ENCODE measurements around the gene PSMG3. TPM values are rescaled to one million over a fixed set of nuclear protein-coding genes. Genes with fewer than 3 reads are reported as not detected.
"Not testable (repeated sequence)": the region's sequence is repeated elsewhere in the genome, so short reads cannot be mapped to it uniquely, and the experiment has no call there.

PSMG3 gene
- total RNA-seq, 1 donor from 2014 or later = 29.5 TPM

- CTCF ChIA-PET = no interaction called here
- no peak overlapping the region for H3K4me3 Mint-ChIP-seq
- H3K4me1 Mint-ChIP-seq = peaks cover 2% of the 10 kb centered on the region
- no peak overlapping the region for H3K27ac Mint-ChIP-seq
- peaks cover 5% of the 10 kb centered on the region for H3K9me3 Mint-ChIP-seq
- ATAC-seq (ENCODE audit: low read depth) (no peak), DNase-seq (no peak)
- no peak for TF ChIP-seq CTCF (IDR thresholded peaks at IDR 0.05)
- no peaks in the 10 kb centered on the region for H3K36me3 Mint-ChIP-seq (ENCODE audit: low read depth)
- intact Hi-C loops (cut with micrococcal nuclease) = no loop called here
- POLR2A ChIA-PET = interaction anchor here (1.1 kb wide), 1 partner anchor 10 kb away, joined by 3 read pairs; the partner anchor contains the start of gene MAFK
- peaks cover 4% of the 10 kb centered on the region for H3K27me3 Mint-ChIP-seq
Measured at GRCh38 chr7:1520539-1521234, 49.1 kb downstream of the PSMG3 start.

GRCh38 chr7:1519322-1519922 is 50.4 kb downstream of the PSMG3 start:
- CTCF ChIA-PET; H3K4me1 Mint-ChIP-seq; H3K27me3 Mint-ChIP-seq; H3K4me3 Mint-ChIP-seq; POLR2A ChIA-PET; H3K36me3 Mint-ChIP-seq (ENCODE audit: low read depth); H3K27ac Mint-ChIP-seq; DNase-seq; intact Hi-C loops (cut with micrococcal nuclease); ATAC-seq (ENCODE audit: low read depth); H3K9me3 Mint-ChIP-seq: not testable (repeated sequence)

Other genes with a start within 250 kb of the PSMG3 start
- 0.42 and 0.55 TPM in 2 replicates for gene MICALL2, start 110.6 kb downstream of the PSMG3 start, total RNA-seq
- gene INTS1, start 65.6 kb downstream of the PSMG3 start, total RNA-seq = 97.6 and 110 TPM in 2 replicates
- 30.3 and 38.5 TPM in 2 replicates for gene MAFK, start 39.3 kb downstream of the PSMG3 start, total RNA-seq
- not detected in 2 replicates for gene TMEM184A, start 13.8 kb downstream of the PSMG3 start, total RNA-seq
- gene ELFN1, start 100.2 kb upstream of the PSMG3 start, total RNA-seq = not detected in 2 replicates

Measured in activated B cell treated with CpG ODN at 0.5 μM for 24 hours (primary cell).